GM18861 (cell line): ENCODE data around the gene OR5D13.

Experiments
- ATAC-seq: cut with Tn5 transposase; IDR thresholded peaks from one replicate; pipeline ENCODE4 v1.9.1; 2021; ENCODE audit not compliant: unreplicated experiment

OR5D13 gene, protein sequence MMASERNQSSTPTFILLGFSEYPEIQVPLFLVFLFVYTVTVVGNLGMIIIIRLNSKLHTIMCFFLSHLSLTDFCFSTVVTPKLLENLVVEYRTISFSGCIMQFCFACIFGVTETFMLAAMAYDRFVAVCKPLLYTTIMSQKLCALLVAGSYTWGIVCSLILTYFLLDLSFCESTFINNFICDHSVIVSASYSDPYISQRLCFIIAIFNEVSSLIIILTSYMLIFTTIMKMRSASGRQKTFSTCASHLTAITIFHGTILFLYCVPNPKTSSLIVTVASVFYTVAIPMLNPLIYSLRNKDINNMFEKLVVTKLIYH

DNA sequence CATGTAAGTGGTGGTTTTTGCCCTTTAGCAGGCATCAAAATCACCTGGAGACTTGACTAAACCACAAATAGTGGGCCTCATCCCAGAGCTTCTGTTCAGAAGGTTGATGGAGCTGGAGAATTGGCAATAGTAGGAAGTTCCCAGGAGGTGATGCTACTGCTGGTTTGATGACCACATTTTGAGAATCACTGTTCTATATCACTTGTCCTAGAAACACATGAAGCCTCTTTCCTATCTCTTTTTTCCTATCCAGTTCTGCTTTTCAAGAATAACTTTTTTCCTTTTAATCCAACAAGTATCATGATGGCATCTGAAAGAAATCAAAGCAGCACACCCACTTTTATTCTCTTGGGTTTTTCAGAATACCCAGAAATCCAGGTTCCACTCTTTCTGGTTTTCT lies at the start of gene OR5D13:
Gene OR5D13, plus strand, starts transcription at position 301 of the 400 bp plus-strand sequence. Its CDS starts 0 bp downstream, at position 301.
- no peak for ATAC-seq

- ATAC-seq: no peak
Measured at GRCh38 chr11:55726715-55727324, 46.4 kb upstream of the OR5D13 start.

GRCh38 chr11:55732936-55733335 lies 40.3 kb upstream of the OR5D13 start:
- no peak for ATAC-seq

DNA sequence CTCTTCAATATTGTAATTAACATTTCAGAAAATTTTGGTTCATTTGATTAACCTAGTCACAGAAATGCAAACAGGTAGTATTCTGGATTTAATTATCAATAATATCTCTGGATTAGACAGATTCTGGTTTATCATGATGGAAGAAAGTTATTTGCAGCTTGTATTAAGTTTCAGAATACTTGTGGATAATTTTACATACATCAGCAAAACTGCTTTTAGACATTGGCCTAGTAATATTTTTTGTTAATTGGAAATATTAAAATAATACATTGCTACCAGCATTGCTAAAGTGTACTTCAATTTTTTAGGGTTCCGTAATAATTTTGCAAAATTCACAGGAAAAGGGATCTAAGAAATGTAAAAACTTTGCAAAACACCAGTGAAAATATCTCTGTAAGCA lies 18.4 kb downstream of the OR5D13 start:
- no peak for ATAC-seq

GRCh38 chr11:55793321-55793720 lies 20.1 kb downstream of the OR5D13 start:
- ATAC-seq: no peak

GRCh38 chr11:55795256-55795655 lies 22.0 kb downstream of the OR5D13 start, which contains the start of gene OR5D14:
OR5D14 (plus strand) TSS chr11:55795556; CDS start chr11:55795556, 0 bp downstream.
- ATAC-seq: no peak

DNA sequence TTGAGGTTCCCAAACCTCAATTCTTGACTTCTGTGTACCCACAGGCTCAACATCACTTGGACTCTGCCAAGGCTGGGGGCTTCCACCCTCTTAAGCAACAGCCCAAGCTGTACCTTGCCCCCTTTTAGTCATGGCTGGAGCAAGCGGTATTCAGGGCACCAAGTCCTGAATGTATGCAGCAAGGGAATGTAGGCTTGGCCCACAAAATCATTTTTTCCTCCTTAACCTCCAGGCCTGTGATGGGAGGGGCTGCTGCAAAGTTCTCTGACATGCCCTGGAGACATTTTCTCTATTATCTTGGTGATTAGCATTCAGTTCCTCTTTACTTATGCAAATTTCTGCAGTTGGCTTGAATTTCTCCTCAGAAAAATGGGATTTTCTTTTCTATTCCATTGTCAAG lies 33.0 kb downstream of the OR5D13 start:
- ATAC-seq: no peak

DNA sequence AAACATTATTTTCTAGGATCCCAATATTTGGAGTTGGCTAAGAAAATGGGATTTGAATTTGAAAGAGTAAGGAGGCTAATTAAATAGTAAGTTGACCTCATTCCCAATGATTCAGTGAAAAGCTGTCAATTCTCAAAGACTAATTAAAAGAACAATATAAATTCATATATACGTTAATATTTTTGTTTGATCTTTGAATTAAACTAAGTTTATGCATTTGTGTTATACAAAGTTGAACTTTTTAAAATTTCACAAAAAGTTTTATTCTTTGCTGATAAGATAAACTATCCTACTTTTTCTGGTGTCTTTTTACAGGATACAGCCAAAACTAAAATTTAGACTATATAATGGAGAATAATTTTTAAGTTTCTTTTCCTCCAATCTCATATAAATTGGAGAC lies 37.8 kb downstream of the OR5D13 start, which contains the start of gene OR5L1:
Gene OR5L1, plus strand, starts transcription at position 301 of the 400 bp plus-strand sequence. CDS start 100 bp downstream, outside the sequence.
- no peak for ATAC-seq

GRCh38 chr11:55819330-55819729 lies 46.1 kb downstream of the OR5D13 start, which contains the start of gene OR5D18:
OR5D18 (plus strand) TSS chr11:55819630; CDS start chr11:55819630, 0 bp downstream.
- ATAC-seq: no peak
